Mesodermal cell (in vitro differentiated cells): ENCODE results near the gene FOXE1.

Source experiments
- H3K27ac ChIP-seq: 2 replicates; pipeline ENCODE4 v1.7.0; 2013; ENCODE audit warnings: mild to moderate bottlenecking, low read depth, low read length, moderate library complexity; ENCODE audit not compliant: severe bottlenecking
- H3K36me3 ChIP-seq: 2 replicates; pipeline ENCODE4 v1.7.1; 2013; ENCODE audit warnings: mild to moderate bottlenecking, low read length, moderate library complexity; ENCODE audit not compliant: control insufficient read depth, insufficient read depth
- H3K4me1 ChIP-seq: one replicate; pipeline ENCODE4 v1.7.1; 2013; ENCODE audit warnings: mild to moderate bottlenecking, low read length; ENCODE audit not compliant: insufficient read depth, control insufficient read depth, poor library complexity, severe bottlenecking
- H3K4me3 ChIP-seq: 2 replicates; pipeline ENCODE4 v1.7.0; 2013; ENCODE audit warnings: low read length, control low read depth, mild to moderate bottlenecking; ENCODE audit not compliant: insufficient read depth, poor library complexity, severe bottlenecking; ENCODE audit errors: extremely low read depth
- H3K9me3 ChIP-seq: 2 replicates; pipeline ENCODE4 v1.7.1; 2013; ENCODE audit warnings: mild to moderate bottlenecking, low read length, moderate library complexity; ENCODE audit not compliant: control insufficient read depth
- WGBS, 2 experiments: methylation state at CpG; one replicate each; pipeline ENCODE4 v1.1.5; 2013; ENCODE audit warnings: missing lambda C conversion rate in 2 of 2; ENCODE audit not compliant: insufficient coverage in 2 of 2; 5-methylcytosine and 5-hydroxymethylcytosine counted together

FOXE1 gene

GRCh38 chr9:97866300-97866699, 13.3 kb downstream of the FOXE1 start:
- peaks cover 4% of the 10 kb centered on the region for H3K9me3 ChIP-seq
- H3K4me1 ChIP-seq, result no peaks in the 10 kb centered on the region
- H3K4me3 ChIP-seq, result no peak overlapping the region
- H3K27ac ChIP-seq, result no peak overlapping the region
- WGBS, 2 experiments, result no CpG with 5 or more reads among the region's 1 CpG
- H3K36me3 ChIP-seq, result no peaks in the 10 kb centered on the region

- Histone ChIP-seq H3K9me3 (peaks cover 4% of the 10 kb centered on the region), H3K36me3 (no peaks in the 10 kb centered on the region), H3K4me1 (no peaks in the 10 kb centered on the region), H3K4me3 (no peak overlapping the region), H3K27ac (no peak overlapping the region)
Observed at GRCh38 chr9:97866848-97867247, 13.8 kb downstream of the FOXE1 start.

GRCh38 chr9:97868859-97869258, 15.8 kb downstream of the FOXE1 start:
- 90 to 100% methylated on average over 2 of the region's 3 CpGs for WGBS, 2 experiments
- peaks cover 4% of the 10 kb centered on the region for H3K9me3 ChIP-seq
- H3K4me3 ChIP-seq, result no peak overlapping the region
- H3K36me3 ChIP-seq, result no peaks in the 10 kb centered on the region
- H3K4me1 ChIP-seq, result no peaks in the 10 kb centered on the region
- no peak overlapping the region for H3K27ac ChIP-seq

GRCh38 chr9:97873425-97873824, 20.4 kb downstream of the FOXE1 start:
- no peak overlapping the region for H3K27ac ChIP-seq
- 70% methylated on average over 2 of the region's 3 CpGs; no CpG with 5 or more reads in 1 of the 2 experiments for WGBS, 2 experiments
- peaks cover 13% of the 10 kb centered on the region for H3K4me1 ChIP-seq
- H3K36me3 ChIP-seq, result no peaks in the 10 kb centered on the region
- H3K9me3 ChIP-seq, result no peaks in the 10 kb centered on the region
- H3K4me3 ChIP-seq, result no peak overlapping the region

- no peaks in the 10 kb centered on the region for H3K9me3 ChIP-seq
- WGBS, 2 experiments, result 87 to 97% methylated on average over 3 to 5 of the region's 6 CpGs
- H3K4me1 ChIP-seq, result peaks cover 13% of the 10 kb centered on the region
- no peak overlapping the region for H3K4me3 ChIP-seq
- no peak overlapping the region for H3K27ac ChIP-seq
- H3K36me3 ChIP-seq, result no peaks in the 10 kb centered on the region
Observed at GRCh38 chr9:97873882-97874281, 20.9 kb downstream of the FOXE1 start.

GRCh38 chr9:97874624-97875023, 21.6 kb downstream of the FOXE1 start:
- WGBS, 2 experiments, result 71 to 87% methylated on average over 5 to 6 of the region's 6 CpGs
- Histone ChIP-seq H3K27ac (no peak overlapping the region), H3K4me3 (no peak overlapping the region), H3K9me3 (no peaks in the 10 kb centered on the region), H3K4me1 (peaks cover 13% of the 10 kb centered on the region), H3K36me3 (no peaks in the 10 kb centered on the region)

GRCh38 chr9:97875111-97875510, 22.1 kb downstream of the FOXE1 start:
- Histone ChIP-seq H3K4me1 (peaks cover 13% of the 10 kb centered on the region), H3K27ac (no peak overlapping the region), H3K36me3 (no peaks in the 10 kb centered on the region), H3K9me3 (no peaks in the 10 kb centered on the region), H3K4me3 (no peak overlapping the region)
- 78 to 90% methylated on average over 3 of the region's 5 CpGs for WGBS, 2 experiments

- H3K9me3 ChIP-seq, result no peaks in the 10 kb centered on the region
- WGBS, 2 experiments, result 100% methylated on average over 2 of the region's 3 CpGs; no CpG with 5 or more reads in 1 of the 2 experiments
- no peak overlapping the region for H3K4me3 ChIP-seq
- H3K27ac ChIP-seq, result no peak overlapping the region
- no peaks in the 10 kb centered on the region for H3K36me3 ChIP-seq
- peaks cover 13% of the 10 kb centered on the region for H3K4me1 ChIP-seq
Observed at GRCh38 chr9:97876061-97876460, 23.0 kb downstream of the FOXE1 start.

- H3K4me3 ChIP-seq, result no peak overlapping the region
- no peak overlapping the region for H3K27ac ChIP-seq
- no peaks in the 10 kb centered on the region for H3K9me3 ChIP-seq
- peaks cover 13% of the 10 kb centered on the region for H3K4me1 ChIP-seq
- H3K36me3 ChIP-seq, result no peaks in the 10 kb centered on the region
- 87 to 94% methylated on average over 4 of the region's 4 CpGs for WGBS, 2 experiments
Observed at GRCh38 chr9:97880336-97880735, 27.3 kb downstream of the FOXE1 start.

- no peaks in the 10 kb centered on the region for H3K4me1 ChIP-seq
- no peaks in the 10 kb centered on the region for H3K36me3 ChIP-seq
- no peak overlapping the region for H3K4me3 ChIP-seq
- H3K27ac ChIP-seq, result no peak overlapping the region
- 46 to 56% methylated on average over 4 to 8 of the region's 9 CpGs for WGBS, 2 experiments
- no peaks in the 10 kb centered on the region for H3K9me3 ChIP-seq
Observed at GRCh38 chr9:97889941-97890887, 37.2 kb downstream of the FOXE1 start.

GRCh38 chr9:97891736-97892135, 38.7 kb downstream of the FOXE1 start:
- 92 to 98% methylated on average over 4 to 5 of the region's 5 CpGs for WGBS, 2 experiments
- Histone ChIP-seq H3K36me3 (no peaks in the 10 kb centered on the region), H3K9me3 (no peaks in the 10 kb centered on the region), H3K4me1 (no peaks in the 10 kb centered on the region), H3K4me3 (no peak overlapping the region), H3K27ac (no peak overlapping the region)
